Measurements from ENCODE around the gene ATP13A5.

The ATP13A5 gene

GRCh38 chr3:193237030-193237429 is 141.5 kb downstream of the ATP13A5 start:
- no peak overlapping the region for H3K4me3 ChIP-seq (ENCODE audit: low read depth, low read length)
- DNase-seq (ENCODE audit: low read depth): no peak
- no peak for TF ChIP-seq CTCF (conservative IDR thresholded peaks at IDR 0.05; ENCODE audit: low read depth, low read length)

GRCh38 chr3:193236599-193236998 is 142.0 kb downstream of the ATP13A5 start:
- DNase-seq (ENCODE audit: low read depth): no peak
- H3K4me3 ChIP-seq (ENCODE audit: low read depth, low read length): no peak overlapping the region
- no peak for TF ChIP-seq CTCF (conservative IDR thresholded peaks at IDR 0.05; ENCODE audit: low read depth, low read length)

- no peak for TF ChIP-seq CTCF (conservative IDR thresholded peaks at IDR 0.05; ENCODE audit: low read depth, low read length)
- no peak overlapping the region for H3K4me3 ChIP-seq (ENCODE audit: low read depth, low read length)
- no peak for DNase-seq (ENCODE audit: low read depth)
These were observed 147.4 kb downstream of the ATP13A5 start for GRCh38 chr3:193231201-193231600.

GRCh38 chr3:193230610-193231009 is 147.9 kb downstream of the ATP13A5 start:
- no peak for DNase-seq (ENCODE audit: low read depth)
- no peak overlapping the region for H3K4me3 ChIP-seq (ENCODE audit: low read depth, low read length)
- TF ChIP-seq CTCF (conservative IDR thresholded peaks at IDR 0.05; ENCODE audit: low read depth, low read length): no peak

- no peak for DNase-seq (ENCODE audit: low read depth)
- H3K4me3 ChIP-seq (ENCODE audit: low read depth, low read length): no peak overlapping the region
- no peak for TF ChIP-seq CTCF (conservative IDR thresholded peaks at IDR 0.05; ENCODE audit: low read depth, low read length)
These were observed 148.6 kb downstream of the ATP13A5 start for GRCh38 chr3:193229851-193230420.

GRCh38 chr3:193228206-193228605 is 150.3 kb downstream of the ATP13A5 start:
- H3K4me3 ChIP-seq (ENCODE audit: low read depth, low read length): no peak overlapping the region
- TF ChIP-seq CTCF (conservative IDR thresholded peaks at IDR 0.05; ENCODE audit: low read depth, low read length): no peak
- no peak for DNase-seq (ENCODE audit: low read depth)

- no peak for TF ChIP-seq CTCF (conservative IDR thresholded peaks at IDR 0.05; ENCODE audit: low read depth, low read length)
- DNase-seq (ENCODE audit: low read depth): no peak
- H3K4me3 ChIP-seq (ENCODE audit: low read depth, low read length): no peak overlapping the region
These were observed 153.0 kb downstream of the ATP13A5 start for GRCh38 chr3:193225302-193226125.
